Left lung (tissue), 10 donors: ENCODE data around the gene WDFY1. TPM values are rescaled to one million over a fixed set of nuclear protein-coding genes. Genes with fewer than 3 reads are reported as not detected.

Source experiments
- ATAC-seq: fragments of 200-7000 bp; cut with Tn5 transposase; one replicate; pipeline ENCODE4 v1.9.1; 2020; ENCODE audit warnings: moderate library complexity
- DNase-seq, 4 donors: peaks; one replicate each; pipeline ENCODE4 v3.0.0-alpha.2; 2013 to 2020
- H3K27ac ChIP-seq, 2 donors: fragments of 200-600 bp; sonication (generic) in 1 of 2; one replicate each; pipeline versions ENCODE4 v1.5.0 to v1.8.0; 2020 to 2021
- H3K27me3 ChIP-seq, 2 donors: fragments of 200-600 bp; sonication (generic) in 1 of 2; one replicate each; pipeline versions ENCODE4 v1.5.0 to v1.8.0; 2020 to 2021
- H3K36me3 ChIP-seq, 2 donors: fragments of 200-600 bp; sonication (generic) in 1 of 2; one replicate each; pipeline versions ENCODE4 v1.5.0 to v1.8.0; 2020 to 2021
- H3K4me1 ChIP-seq, 2 donors: fragments of 200-600 bp; one replicate each; pipeline ENCODE4 v1.8.0; 2021
- H3K4me3 ChIP-seq, 2 donors: fragments of 200-600 bp; sonication (generic) in 1 of 2; one replicate each; pipeline versions ENCODE4 v1.5.0 to v1.8.0; 2020 to 2021; ENCODE audit warnings: mild to moderate bottlenecking in 1 of 2
- H3K9me3 ChIP-seq, 2 donors: fragments of 200-600 bp; sonication (generic) in 1 of 2; one replicate each; pipeline versions ENCODE4 v1.5.0 to v1.8.0; 2020 to 2021
- intact Hi-C, 2 donors: fragments of 100-400 bp; cut with DNase I; formaldehyde crosslinking; loops; one replicate each; pipeline versions ENCODE4 v1.11.2 to v1.14.2; 2022
- polyA plus RNA-seq, 6 donors: library from polyadenylated mRNA; unstranded; fragments of 120-200 nt; gene quantifications; one replicate each; pipeline ENCODE4 v1.2.1, GENCODE V29; 2013; ENCODE audit not compliant: insufficient read length in 6 of 6
- total RNA-seq, 2 donors: library from RNA; stranded (reverse); fragmentation: NEBNext Ultra II Directional; extraction: Animal tissue kit (Norgen Biotek cat#: 25700); gene quantifications; one replicate each; pipeline ENCODE4 v1.2.1, GENCODE V29; 2021
- TF ChIP-seq, protein P1 (sequence below), 2 donors: fragments of 200-600 bp; sonication (generic) in 1 of 2; IDR thresholded peaks; one replicate each; pipeline versions ENCODE4 v1.5.0 to v1.8.0; 2021; ENCODE audit warnings: antibody characterized with exemption in 2 of 2
- donor health status: DM: no; HTN: yes; CAD: no.
- donor health status: DM: no; HTN: no; CAD: no.

Gene WDFY1
- total and polyA plus RNA-seq, 8 donors = 45.5 to 71.9 (median 67.5) TPM

DNA sequence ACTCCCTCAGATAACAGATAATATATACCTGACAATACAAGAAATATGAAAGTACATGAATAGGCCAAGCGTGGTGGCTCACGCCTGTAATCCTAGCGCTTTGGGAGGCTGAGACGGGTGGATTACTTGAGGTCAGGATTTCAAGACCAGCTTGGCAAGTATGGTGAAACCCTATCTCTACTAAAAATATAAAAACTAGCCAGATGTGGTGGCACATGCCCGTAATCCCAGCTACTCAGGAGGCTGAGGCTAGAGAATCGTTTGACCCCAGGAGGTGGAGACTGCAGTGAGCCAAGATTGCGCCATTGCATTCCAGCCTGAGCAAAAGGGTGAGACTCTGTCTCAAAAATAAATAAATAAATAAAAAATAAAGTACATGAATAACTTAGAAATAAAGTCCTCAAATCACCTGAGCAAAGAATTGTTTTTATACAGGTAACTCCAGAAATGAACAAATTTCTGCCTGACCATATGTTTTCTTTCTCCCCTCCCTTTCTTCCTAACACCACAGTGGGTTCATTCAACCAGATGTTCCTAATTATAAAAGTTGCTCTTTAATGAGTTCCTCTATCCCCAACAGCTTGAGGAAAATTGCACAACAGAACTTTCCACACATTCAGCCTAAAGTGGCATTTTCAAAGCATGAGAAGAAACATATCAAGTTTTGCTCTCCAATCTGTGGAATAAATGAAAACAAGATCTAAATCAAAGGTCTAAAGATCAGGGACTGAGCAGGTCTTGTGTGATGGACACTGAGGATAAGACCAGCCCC, 74.1 kb downstream of the WDFY1 start:
- ATAC-seq = peak; percentile 47
- DNase-seq = peak in 1 of 4 donors; percentile 8
- no peaks in the 10 kb centered on the region for H3K27me3 ChIP-seq
- peaks cover 0 to 42% of the 10 kb centered on the region in 2 donors for H3K36me3 ChIP-seq
- H3K4me1 ChIP-seq = peaks cover 0 to 10% of the 10 kb centered on the region in 2 donors
- peak overlapping the region in 1 of 2 donors; percentile 7 for H3K27ac ChIP-seq
- intact Hi-C loops = no loop called here
- H3K9me3 ChIP-seq = no peaks in the 10 kb centered on the region
- TF ChIP-seq, protein P1, sequence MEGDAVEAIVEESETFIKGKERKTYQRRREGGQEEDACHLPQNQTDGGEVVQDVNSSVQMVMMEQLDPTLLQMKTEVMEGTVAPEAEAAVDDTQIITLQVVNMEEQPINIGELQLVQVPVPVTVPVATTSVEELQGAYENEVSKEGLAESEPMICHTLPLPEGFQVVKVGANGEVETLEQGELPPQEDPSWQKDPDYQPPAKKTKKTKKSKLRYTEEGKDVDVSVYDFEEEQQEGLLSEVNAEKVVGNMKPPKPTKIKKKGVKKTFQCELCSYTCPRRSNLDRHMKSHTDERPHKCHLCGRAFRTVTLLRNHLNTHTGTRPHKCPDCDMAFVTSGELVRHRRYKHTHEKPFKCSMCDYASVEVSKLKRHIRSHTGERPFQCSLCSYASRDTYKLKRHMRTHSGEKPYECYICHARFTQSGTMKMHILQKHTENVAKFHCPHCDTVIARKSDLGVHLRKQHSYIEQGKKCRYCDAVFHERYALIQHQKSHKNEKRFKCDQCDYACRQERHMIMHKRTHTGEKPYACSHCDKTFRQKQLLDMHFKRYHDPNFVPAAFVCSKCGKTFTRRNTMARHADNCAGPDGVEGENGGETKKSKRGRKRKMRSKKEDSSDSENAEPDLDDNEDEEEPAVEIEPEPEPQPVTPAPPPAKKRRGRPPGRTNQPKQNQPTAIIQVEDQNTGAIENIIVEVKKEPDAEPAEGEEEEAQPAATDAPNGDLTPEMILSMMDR (IDR thresholded peaks at IDR 0.05) = no peak
- no peak overlapping the region for H3K4me3 ChIP-seq

GRCh38 chr2:223868005-223868404, 77.1 kb downstream of the WDFY1 start:
- TF ChIP-seq, protein P1 (IDR thresholded peaks at IDR 0.05) = no peak
- ATAC-seq = no peak

GRCh38 chr2:223865907-223866508, 79.1 kb downstream of the WDFY1 start:
- Histone ChIP-seq H3K4me3 (no peak overlapping the region), H3K27me3 (no peaks in the 10 kb centered on the region), H3K9me3 (no peaks in the 10 kb centered on the region), H3K36me3 (peaks cover 0 to 11% of the 10 kb centered on the region in 2 donors), H3K27ac (no peak overlapping the region), H3K4me1 (peaks cover 0 to 17% of the 10 kb centered on the region in 2 donors)
- TF ChIP-seq, protein P1 (IDR thresholded peaks at IDR 0.05) = no peak
- DNase-seq (no peak), ATAC-seq (no peak)
- intact Hi-C loops = no loop called here

More at GRCh38 chr2:223868005-223868404, 77.1 kb downstream of the WDFY1 start:
- Histone ChIP-seq H3K4me3 (no peak overlapping the region), H3K4me1 (peaks cover 0 to 23% of the 10 kb centered on the region in 2 donors), H3K27ac (no peak overlapping the region), H3K9me3 (no peaks in the 10 kb centered on the region), H3K27me3 (no peaks in the 10 kb centered on the region), H3K36me3 (peaks cover 0 to 18% of the 10 kb centered on the region in 2 donors)
- intact Hi-C loops = no loop called here
- DNase-seq = no peak

GRCh38 chr2:223865124-223865523, 80.0 kb downstream of the WDFY1 start:
- DNase-seq = no peak
- H3K4me1 ChIP-seq = peaks cover 0 to 13% of the 10 kb centered on the region in 2 donors
- TF ChIP-seq, protein P1 (IDR thresholded peaks at IDR 0.05) = no peak
- H3K27ac ChIP-seq = no peak overlapping the region
- no peaks in the 10 kb centered on the region for H3K9me3 ChIP-seq
- no peaks in the 10 kb centered on the region for H3K27me3 ChIP-seq
- H3K4me3 ChIP-seq = no peak overlapping the region
- intact Hi-C loops = no loop called here
- ATAC-seq = no peak
- H3K36me3 ChIP-seq = peaks cover 0 to 2% of the 10 kb centered on the region in 2 donors

DNA sequence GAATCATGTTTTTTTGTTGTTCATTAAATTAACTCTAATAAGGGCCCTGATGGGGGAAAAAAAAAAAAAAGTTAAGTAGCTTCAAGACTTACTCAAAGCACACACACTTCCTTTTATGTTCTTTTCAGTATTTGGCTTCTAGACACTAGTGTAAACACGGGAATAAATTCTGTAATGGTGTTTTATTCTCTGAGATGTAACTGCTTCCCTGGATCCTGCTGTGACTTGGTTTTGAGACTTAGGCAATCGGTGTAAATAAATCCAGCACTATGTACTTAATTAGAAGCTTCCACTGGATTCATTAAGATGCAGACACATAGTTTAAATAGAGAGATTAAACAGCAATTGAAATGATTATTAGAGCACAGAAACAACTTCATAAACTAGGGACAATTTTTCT, 81.6 kb downstream of the WDFY1 start:
- intact Hi-C loops = no loop called here
- Histone ChIP-seq H3K9me3 (no peaks in the 10 kb centered on the region), H3K27ac (no peak overlapping the region), H3K4me1 (peaks cover 0 to 13% of the 10 kb centered on the region in 2 donors), H3K4me3 (no peak overlapping the region), H3K27me3 (no peaks in the 10 kb centered on the region), H3K36me3 (no peaks in the 10 kb centered on the region)
- no peak for DNase-seq
- TF ChIP-seq, protein P1 (IDR thresholded peaks at IDR 0.05) = no peak
- ATAC-seq = peak; percentile 34
